ENCODE data around the gene ABLIM1.

DNA sequence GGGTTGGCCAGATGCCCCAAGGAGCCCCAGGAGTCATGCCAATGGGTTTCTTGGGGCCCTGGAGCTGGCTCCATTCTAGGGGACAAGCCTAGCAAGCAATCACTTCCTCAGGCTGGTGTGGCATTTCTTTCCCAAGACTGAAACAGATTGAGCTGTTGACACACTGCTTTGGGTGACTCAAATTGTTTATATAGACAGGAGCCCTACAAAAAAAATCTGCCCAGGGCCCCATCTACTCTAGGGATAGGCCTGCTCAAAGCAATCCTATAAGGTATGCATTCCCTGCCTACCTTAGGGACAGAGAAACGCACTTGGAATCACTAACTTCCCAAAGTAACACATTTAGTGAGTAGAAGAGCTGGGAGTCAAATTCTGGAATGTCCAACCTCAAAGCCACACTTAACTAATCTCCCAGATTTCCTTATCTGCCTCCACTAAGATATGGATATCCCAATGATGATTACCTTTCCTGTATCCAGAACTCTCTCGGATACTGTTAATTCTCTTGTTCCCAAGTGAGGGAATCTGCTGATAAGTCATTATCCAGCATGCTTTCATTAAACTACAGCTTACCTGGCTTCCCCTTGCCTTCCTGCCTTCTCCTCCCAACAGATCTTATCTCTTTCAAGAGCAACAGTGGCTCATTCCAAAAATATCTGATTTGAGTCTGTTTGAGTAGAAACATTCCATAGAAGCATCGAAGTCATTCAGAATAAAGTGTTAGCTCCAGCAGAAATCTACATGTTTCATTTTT lies 3.1 kb downstream of the ABLIM1 start:
- TF ChIP-seq, protein P1, sequence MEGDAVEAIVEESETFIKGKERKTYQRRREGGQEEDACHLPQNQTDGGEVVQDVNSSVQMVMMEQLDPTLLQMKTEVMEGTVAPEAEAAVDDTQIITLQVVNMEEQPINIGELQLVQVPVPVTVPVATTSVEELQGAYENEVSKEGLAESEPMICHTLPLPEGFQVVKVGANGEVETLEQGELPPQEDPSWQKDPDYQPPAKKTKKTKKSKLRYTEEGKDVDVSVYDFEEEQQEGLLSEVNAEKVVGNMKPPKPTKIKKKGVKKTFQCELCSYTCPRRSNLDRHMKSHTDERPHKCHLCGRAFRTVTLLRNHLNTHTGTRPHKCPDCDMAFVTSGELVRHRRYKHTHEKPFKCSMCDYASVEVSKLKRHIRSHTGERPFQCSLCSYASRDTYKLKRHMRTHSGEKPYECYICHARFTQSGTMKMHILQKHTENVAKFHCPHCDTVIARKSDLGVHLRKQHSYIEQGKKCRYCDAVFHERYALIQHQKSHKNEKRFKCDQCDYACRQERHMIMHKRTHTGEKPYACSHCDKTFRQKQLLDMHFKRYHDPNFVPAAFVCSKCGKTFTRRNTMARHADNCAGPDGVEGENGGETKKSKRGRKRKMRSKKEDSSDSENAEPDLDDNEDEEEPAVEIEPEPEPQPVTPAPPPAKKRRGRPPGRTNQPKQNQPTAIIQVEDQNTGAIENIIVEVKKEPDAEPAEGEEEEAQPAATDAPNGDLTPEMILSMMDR (IDR thresholded peaks at IDR 0.05; ENCODE audit: poor library complexity, severe bottlenecking), result no peak
- TF ChIP-seq POLR2AphosphoS5 (IDR thresholded peaks at IDR 0.05) (no peak), SMC3 (conservative IDR thresholded peaks at IDR 0.05; ENCODE audit: poor library complexity) (no peak), EP300 (conservative IDR thresholded peaks at IDR 0.05; ENCODE audit: poor library complexity, severe bottlenecking) (no peak), TAF1 (IDR thresholded peaks at IDR 0.05; ENCODE audit: low read depth) (no peak), EZH2 (IDR thresholded peaks at IDR 0.05; ENCODE audit: borderline replicate concordance, insufficient read depth, low read length, poor library complexity, severe bottlenecking) (no peak)
